HG02678 (cell line): ENCODE results near the gene TECPR2.

Source experiments
- ATAC-seq: cut with Tn5 transposase; IDR thresholded peaks from one replicate; pipeline ENCODE4 v1.9.1; 2021; ENCODE audit warnings: mild to moderate bottlenecking, moderate library complexity; ENCODE audit not compliant: unreplicated experiment

Gene TECPR2

DNA sequence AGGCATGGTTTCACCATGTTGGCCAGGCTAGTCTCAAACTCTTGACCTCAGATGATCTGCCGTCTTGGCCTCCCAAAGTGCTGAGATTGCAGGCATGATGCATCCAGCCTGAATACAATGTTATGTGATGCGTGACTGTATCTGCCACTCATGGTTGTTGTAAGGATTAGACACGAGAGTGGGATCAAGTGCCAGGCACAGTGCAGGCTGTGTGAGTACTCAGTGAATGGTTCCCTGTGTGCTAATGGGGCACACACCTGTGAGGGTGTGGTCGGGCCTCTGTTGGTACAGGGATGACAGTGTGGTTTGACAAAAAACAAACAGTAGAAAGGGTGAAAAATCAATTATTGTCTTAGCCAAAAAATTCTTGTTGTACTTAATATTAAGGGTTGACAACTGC lies 61.8 kb downstream of the TECPR2 start:
- no peak for ATAC-seq

DNA sequence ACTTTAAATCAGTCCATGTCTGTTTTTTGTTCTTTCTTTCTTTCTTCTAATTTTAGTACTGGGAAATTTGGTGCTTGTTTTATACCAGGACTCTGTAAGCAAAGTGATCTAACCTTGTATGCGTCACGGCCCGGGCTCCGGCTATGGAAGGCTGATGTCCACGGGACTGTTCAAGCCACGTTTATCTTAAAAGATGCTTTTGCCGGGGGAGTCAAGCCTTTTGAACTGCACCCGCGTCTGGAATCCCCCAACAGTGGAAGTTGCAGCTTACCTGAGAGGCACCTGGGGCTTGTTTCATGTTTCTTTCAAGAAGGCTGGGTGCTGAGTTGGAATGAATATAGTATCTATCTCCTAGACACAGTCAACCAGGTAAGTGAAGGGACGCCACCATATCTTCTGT lies 62.2 kb downstream of the TECPR2 start:
- ATAC-seq: no peak

DNA sequence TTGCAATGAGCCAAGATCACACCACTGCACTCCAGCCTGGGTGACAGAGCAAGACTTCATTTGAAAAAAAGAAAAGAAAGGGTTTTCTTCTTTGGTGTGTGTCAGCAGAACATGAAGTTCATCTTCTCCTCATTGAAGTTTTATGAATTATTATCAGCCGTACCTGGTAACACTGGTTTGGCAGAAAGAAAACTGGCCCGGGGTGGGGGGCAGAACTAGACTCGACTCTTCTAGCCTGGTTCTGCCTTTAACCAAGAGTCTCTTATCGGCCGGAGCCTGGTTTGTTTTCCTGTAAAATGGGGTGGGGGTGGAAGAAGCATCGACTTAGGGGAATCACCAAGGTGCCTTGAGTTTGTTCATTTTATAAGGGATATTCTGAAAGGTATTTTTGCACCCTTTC lies 64.1 kb downstream of the TECPR2 start:
- no peak for ATAC-seq

DNA sequence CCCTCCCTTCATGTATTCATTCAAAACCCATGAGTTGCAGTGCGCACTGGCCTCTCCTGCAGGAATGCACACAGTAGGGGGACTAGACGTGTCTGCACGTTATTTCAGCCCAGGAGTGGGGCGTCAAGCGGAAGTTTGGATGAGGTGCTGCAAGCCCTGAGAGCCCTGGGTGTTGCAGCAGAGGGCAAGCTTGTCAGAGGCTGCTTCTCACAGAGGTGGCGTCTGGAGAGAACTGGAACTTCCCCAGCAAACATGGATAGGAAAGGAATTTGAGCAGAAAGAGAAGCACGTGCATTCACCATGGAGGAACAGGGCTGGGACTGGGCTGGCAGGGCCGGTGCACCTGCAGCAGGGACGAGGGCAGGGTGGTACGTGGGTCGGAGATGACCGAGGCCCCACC lies 64.9 kb downstream of the TECPR2 start:
- no peak for ATAC-seq

DNA sequence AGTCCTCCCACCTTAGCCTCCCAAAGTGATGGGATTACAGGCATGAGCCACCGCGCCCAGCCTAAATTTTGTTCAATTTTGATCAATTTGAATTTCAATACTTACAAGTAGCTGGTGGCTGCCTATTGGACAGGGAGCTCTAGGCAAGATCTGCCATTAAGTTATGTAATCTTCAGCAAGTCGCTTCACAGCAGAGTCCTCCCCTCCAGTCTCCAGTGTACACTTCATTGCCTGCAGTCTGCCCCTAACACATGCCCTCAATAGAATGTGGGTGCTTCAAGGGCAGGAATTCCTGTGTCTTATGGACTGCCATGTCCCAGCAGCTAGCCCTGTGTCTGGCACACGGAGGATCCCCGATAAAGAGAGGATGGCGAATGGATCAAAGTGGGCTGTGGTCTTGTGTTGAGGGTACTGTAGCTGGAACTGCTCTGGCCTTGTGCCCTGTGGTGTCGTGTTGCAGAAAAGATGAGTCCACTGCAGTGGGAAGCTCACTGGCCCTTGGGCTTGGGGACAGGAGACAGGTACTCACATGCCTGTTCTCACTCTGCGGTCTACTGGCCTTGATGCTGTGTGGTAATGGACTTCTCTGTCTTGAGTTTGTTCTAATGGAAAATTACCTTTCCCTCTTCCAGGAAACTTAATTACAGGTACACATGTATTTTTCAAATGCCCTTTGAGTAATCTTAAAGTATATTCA lies 67.6 kb downstream of the TECPR2 start:
- ATAC-seq: no peak

DNA sequence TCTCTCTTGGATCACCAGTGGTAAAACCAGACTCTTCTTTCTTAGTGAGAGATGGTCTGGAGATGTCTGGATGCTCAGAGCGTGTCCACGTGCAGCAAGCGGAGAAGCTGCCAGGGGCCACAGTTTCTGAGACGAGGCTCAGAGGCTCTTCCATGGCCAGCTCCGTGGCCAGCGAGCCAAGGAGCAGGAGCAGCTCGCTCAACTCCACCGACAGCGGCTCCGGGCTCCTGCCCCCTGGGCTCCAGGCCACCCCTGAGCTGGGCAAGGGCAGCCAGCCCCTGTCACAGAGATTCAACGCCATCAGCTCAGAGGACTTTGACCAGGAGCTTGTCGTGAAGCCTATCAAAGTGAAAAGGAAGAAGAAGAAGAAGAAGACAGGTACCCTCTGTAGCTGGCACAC lies 69.0 kb downstream of the TECPR2 start:
- ATAC-seq: no peak

DNA sequence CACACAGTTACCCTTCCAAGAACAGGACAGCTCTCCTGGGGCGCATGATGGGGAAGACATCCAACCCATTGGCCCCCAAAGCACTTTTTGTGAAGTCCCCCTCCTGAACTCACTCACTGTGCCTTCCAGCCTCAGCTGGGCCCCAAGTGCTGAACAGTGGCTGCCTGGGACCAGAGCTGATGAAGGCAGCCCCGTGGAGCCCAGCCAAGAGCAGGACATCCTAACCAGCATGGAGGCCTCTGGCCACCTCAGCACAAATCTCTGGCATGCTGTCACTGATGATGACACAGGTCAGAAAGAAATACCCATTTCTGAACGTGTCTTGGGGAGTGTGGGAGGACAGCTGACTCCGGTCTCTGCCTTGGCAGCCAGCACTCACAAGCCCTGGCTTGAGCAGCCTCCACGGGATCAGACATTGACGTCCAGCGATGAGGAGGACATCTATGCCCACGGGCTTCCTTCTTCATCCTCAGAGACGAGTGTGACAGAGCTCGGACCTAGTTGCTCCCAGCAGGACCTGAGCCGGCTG lies 72.0 kb downstream of the TECPR2 start:
- ATAC-seq: no peak

DNA sequence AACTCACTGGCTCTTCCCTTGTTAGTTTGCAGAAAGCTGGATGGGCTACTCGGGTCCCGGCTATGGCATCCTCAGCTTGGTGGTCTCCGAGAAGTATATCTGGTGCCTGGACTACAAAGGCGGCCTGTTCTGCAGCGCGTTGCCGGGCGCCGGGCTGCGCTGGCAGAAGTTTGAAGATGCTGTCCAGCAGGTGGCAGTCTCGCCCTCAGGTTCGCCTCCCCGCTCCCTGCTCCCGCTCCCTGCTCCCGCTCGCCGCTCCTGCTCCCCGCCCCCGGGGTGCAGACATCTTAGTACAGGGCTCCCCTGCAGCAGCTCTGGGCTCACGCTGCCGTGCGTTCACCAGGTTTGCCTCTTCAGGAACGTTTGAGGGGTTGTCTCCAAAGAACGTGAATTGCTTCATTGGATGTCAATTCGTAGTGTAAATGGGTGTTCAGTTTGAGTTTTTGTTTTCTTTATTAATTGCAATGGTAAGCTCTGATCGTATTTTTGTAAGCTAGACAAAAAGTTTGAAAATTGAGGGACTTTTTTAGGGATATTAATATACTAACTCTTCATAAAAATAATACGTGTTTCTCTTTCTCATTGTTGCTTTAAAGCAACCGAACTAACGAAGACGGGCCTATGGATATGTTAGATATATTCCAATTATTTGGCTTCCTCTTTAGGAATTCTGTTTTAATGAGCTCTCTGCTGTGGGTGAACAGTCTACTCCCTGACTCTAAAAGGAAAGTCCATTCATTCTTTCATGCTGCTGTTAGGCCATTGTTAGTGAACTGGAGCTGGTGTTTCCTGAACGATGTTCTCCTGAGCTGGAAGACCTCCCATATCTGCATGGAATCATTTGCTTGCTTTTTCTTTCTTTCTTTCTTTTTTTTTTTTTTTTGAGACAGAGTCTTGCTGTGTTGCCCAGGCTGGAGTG lies 75.5 kb downstream of the TECPR2 start:
- no peak for ATAC-seq

DNA sequence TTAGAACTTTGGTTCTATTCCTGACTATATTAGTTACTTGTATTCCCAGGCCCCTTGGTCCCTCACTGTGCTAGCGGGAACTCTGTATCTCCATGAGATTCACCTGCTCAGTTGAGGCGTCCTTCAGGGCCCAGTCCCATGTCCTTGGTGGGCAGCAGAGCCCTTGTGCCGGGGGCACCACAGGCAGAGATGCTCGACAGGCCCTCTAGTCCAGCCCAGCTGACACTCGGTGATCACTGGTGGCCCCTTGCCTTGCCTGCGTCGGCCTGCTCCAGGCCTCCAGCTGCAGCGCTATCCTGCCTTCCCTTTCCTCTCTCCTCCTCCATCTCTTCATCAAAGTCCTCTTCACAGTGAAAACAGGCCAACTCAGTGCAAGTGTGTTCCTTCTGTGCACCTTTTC lies 76.8 kb downstream of the TECPR2 start:
- no peak for ATAC-seq

DNA sequence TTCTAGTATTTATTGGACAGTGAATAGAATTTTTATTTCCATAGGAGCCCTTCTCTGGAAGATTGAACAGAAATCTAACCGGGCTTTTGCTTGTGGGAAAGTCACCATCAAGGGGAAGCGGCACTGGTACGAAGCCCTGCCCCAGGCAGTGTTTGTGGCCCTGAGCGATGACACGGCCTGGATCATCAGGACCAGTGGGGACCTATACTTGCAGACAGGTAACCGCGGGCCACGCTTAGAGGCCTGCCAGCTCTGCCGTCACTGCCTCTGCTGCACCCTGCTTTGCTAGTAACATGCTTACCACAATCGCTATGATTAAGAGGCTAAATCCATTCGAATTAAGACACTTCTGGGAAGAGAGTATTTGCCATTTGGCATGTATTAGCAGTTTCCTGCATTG lies 77.7 kb downstream of the TECPR2 start:
- ATAC-seq: no peak

DNA sequence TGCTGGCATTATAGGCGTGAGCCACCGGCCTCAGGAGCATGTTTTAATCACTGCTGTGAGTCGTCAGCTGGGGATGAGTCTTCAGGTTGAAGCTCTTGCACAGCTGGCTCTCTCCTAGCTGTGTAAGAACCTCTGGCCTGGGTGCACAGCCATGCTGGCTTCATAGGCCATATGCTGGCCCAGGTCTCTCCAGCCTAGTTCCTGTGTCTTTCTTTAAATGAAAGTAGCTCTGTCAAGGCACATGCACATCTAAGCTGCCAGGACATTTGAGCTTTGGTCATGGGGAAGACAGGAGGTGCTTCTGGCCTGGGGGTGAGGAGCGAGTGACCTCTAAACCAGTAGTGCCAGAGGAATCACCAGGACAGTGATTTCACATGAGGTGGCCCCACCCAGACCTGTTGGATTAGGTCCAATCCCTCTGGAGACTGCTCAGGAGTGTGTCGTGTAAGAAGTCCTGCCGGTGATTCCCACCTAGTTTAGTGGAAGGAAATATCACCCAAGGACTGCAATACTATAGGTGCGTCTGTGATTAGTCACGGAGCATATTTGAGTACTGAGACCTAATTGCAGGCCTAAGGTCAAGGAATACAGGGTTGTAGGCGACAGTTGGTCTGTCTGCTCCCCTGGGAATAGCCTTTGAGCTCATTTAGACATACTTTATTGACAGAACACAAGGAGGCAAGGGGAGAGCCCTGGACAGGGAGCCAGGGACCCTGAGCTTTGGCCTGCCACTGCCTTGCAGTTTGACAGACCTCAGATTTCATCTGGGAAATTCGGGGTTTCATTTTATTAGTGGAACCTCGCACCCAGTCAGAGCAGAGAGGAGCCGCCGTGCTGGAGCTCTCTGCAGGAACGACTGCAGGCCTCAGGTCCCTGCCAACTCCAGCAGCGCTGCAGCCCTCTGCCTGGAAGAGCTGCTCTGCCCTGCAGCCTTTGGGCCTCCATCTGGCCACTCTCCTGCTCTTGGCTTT lies 79.8 kb downstream of the TECPR2 start:
- ATAC-seq: no peak

DNA sequence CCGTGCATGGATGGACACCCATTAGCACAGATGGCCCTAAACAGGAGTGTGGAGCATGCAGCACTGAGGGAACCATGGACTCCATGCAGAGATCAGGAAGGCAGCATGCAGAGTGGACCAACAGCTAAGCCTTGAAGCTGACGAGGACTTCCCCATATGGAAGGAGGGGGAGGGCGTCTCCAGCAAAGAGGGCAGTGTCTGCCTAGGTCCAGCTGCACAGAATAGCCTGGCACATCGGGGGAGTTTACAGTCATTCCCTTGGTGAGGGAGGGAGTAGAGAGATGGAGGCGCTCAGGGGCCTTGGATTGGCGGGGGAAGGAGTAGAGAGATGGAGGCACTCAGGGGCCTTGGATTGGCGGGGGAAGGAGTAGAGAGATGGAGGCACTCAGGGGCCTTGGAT lies 82.3 kb downstream of the TECPR2 start:
- ATAC-seq: no peak

DNA sequence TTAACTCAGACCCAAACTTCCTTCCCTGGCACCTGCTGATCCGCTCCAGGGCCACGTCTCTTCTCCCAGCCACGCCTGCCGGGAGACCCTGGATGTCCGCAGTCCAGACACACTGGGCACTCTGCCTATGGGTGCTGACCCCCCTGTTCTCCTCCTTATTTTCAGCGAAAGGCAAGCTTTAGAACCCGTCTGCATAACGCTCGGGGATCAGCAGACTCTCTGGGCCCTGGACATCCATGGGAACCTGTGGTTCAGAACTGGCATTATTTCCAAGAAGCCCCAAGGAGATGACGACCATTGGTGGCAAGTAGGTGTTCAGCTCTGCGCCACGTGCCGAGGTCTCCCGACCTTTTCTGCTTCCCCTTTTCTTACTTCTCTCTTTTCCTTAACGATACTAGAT lies 82.9 kb downstream of the TECPR2 start:
- ATAC-seq: no peak

DNA sequence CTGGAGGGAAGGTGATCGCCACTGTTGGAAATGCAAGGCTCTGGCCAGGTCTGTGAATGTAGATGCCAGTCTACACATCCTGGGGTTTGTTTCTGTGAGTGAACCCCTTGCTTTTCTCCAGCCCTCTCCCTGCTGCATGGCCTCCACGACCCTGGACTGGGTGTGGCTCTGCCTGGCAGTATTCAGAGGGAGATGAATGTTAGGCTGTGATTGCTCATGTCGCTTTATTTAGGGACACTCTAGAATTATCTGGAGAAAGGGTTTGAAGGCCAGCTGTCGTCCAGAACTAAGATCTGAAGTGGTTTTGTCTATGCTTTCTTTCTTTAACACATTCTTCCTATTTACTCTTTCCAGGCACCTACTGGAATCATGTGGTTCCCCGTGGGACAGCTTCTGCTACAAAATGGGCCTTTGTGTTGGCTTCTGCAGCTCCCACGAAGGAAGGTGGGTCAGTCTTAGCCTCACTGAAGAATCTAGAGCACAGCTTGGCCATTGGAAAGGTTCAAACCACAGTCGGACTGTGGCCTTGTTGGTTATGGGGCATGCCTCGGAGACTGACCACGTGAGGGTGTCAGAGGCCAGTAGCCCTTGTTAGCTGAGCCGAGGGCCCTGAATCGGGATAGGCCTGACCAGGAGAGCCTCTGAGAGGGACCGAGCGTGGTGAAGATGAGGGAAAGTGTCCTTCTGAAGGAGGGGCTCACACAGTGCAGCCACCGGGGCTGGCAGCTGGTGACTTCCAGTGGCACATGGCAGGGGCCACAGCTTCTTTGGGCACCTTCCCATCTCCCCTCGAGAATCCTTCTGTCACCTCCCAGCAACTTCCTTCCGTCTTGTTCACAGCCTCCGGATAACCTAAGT lies 87.7 kb downstream of the TECPR2 start:
- ATAC-seq: no peak

DNA sequence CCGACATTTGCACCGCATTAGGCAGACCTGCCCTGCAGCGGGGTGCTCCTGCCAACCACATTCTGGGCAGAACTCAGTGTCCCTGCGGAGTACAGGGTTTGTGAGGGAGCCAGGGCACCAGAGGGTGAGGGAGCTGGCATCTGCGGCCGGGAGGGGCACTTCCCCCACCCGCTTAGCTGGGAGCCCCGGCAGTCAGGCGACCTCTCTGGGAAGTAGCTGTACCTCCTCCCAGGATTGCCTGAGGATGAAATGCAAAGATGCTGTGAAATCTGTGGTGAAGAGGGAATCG lies 88.3 kb downstream of the TECPR2 start:
- ATAC-seq: no peak

DNA sequence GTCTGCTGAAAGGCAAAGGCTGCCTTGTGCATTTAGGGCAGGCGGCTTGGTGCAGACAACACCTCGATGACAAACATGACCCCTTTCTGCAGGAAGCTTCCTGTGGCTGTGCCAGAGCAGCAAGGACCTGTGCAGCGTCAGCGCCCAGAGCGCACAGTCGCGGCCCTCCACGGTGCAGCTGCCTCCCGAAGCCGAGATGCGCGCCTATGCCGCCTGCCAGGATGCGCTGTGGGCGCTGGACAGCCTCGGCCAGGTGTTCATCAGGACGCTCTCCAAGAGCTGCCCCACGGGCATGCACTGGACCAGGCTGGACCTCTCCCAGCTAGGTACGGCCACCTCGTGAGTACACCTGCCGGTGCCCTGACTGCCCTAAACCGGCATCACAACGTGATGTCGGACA lies 89.6 kb downstream of the TECPR2 start:
- ATAC-seq: no peak

DNA sequence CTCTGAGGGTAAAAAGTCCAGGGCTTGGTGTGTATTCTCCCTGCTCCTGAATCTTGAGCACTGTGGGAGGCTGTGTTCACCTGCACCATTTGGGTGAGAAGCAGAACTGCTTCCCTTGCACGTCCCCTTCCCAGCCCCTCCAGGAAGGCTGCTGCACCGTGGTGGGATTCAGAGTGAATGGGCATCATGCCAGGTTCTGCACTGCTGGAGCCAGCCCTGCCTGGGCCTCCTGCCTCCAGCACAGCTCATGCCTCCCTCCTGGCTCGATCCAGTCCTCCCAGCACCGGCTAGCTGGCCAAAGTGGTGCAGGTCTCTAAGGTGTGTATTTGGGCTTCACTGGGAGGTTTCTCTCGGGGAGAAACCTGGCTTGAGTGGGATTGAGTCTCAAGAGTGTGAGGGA lies 92.0 kb downstream of the TECPR2 start:
- ATAC-seq: no peak

DNA sequence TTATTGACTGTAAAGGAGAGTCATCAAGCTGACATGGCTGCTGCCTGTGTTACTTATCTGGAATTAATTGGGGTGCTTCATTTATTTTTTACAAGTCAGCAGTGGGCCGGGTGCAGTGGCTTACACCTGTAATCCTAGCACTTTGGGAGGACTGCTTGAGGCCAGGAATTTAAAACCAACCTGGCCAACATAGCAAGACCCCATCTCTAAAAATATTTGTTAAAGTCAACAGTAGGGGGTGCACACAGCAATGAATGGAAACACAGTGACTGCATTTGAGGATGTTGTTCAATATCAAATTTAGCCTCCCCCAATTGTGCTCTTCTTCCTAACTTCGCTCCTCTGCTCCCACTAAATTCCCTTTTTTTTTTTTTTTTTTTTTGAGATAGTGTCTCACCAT lies 94.8 kb downstream of the TECPR2 start:
- no peak for ATAC-seq

DNA sequence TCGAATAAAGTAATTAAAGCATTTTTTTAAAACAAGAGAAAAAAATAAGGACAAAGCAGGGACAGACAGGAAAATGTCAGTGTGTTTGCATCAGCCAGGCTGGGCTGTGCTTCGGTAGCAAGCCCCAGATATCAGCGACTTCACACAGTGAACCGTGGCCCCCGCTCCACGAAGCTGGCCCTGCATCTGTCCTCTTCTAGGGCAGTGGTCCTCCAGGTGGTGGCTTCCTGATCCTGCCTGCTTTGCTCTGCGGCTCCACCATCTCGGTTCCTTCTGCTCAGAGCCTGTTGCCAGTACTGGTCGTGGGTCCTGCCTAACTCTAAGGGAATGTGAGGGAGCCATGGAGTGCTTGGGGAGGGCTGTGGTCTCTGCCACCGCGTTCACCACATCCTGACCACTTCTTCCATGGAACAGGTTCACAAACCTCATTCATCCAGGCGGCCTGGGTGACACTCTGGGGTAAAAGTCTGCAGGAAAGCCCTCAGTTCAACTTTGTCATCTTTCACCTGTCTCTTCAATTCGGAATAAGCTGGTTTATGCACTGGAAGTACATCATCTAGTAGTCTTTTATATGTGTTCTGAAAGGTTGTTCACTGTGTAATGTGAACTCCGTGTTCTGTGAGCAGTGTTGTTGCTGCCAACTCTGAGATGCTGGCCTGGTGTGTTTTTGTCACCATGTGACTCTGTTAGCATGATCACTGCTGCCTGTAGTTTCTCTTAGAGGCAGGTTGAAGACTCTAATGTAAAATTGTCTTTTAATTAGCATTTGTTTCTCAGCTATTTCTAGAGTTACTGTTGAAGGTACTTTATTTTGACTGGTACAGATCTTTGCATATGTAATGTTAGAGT lies 99.0 kb downstream of the TECPR2 start:
- ATAC-seq: no peak
